Kidney (tissue), 14 donors: ENCODE measurements around the gene SCAPER. TPM values are rescaled to one million over a fixed set of nuclear protein-coding genes. Genes with fewer than 3 reads are reported as not detected.

Experiments
- DNase-seq, 5 donors: peaks; one replicate each; pipeline ENCODE4 v3.0.0-alpha.2; 2013 to 2020
- FAIRE-seq: peaks from 2 replicates; lab custom pipeline; 2012; peaks lifted over from hg19 to GRCh38; lab: Jason Lieb, UNC
- H3K27ac ChIP-seq, 2 donors: one replicate each; pipeline ENCODE4 v1.7.0; 2013; ENCODE audit warnings: low read depth in 2 of 2, low read length in 2 of 2, inconsistent platforms in 1 of 2
- H3K27me3 ChIP-seq: one replicate; pipeline ENCODE4 v1.7.1; 2013; ENCODE audit warnings: low read length, inconsistent platforms; ENCODE audit not compliant: control insufficient read depth, insufficient read depth
- H3K36me3 ChIP-seq, 3 donors: one replicate each; pipeline versions ENCODE4 v1.7.0 to v1.7.1; 2013; ENCODE audit warnings: low read length in 3 of 3, control low read depth in 1 of 3, inconsistent platforms in 1 of 3; ENCODE audit not compliant: insufficient read depth in 3 of 3, control insufficient read depth in 2 of 3
- H3K4me1 ChIP-seq, 3 donors: one replicate each; pipeline versions ENCODE4 v1.7.0 to v1.7.1; 2013; ENCODE audit warnings: low read length in 3 of 3, inconsistent platforms in 1 of 3, low read depth in 1 of 3; ENCODE audit not compliant: control insufficient read depth in 2 of 3, insufficient read depth in 2 of 3
- H3K4me3 ChIP-seq, 3 donors: one replicate each; pipeline versions ENCODE4 v1.7.0 to v1.8.1; 2013; ENCODE audit warnings: low read length in 3 of 3, control low read depth in 1 of 3, inconsistent platforms in 1 of 3
- H3K9ac ChIP-seq, 3 donors: one replicate each; pipeline versions ENCODE4 v1.7.0 to v1.7.1; 2013; ENCODE audit warnings: low read length in 3 of 3, control low read depth in 1 of 3, inconsistent platforms in 1 of 3
- H3K9me3 ChIP-seq, 3 donors: one replicate each; pipeline versions ENCODE4 v1.7.0 to v1.7.1; 2013; ENCODE audit warnings: low read length in 3 of 3, control low read depth in 1 of 3, inconsistent platforms in 1 of 3; ENCODE audit not compliant: control insufficient read depth in 2 of 3, insufficient read depth in 1 of 3
- intact Hi-C: fragments of 100-400 bp; cut with DNase I; formaldehyde crosslinking; loops from one replicate; pipeline ENCODE4 v1.11.1; 2022
- polyA plus RNA-seq: library from polyadenylated mRNA; stranded (reverse); fragments of 350-450 nt; fragmentation: Illumina TruSeq; extraction: RNeasy Lipid Tissue Mini Kit (QIAGEN cat#74804); gene quantifications from one replicate; pipeline ENCODE4 v1.2.3, GENCODE V29; 2014; ENCODE audit warnings: low read depth, low replicate concordance; ENCODE audit not compliant: insufficient read depth
- total RNA-seq: library from RNA; stranded (reverse); fragmentation: NEBNext Ultra II Directional; extraction: Animal tissue kit (Norgen Biotek cat#: 25700); gene quantifications from one replicate; pipeline ENCODE4 v1.2.1, GENCODE V29; 2021
- TF ChIP-seq, protein P1 (sequence below): IDR thresholded peaks from 3 replicates; pipeline ENCODE4 v1.5.1; 2012; ENCODE audit warnings: mild to moderate bottlenecking, moderate library complexity, borderline replicate concordance; ENCODE audit not compliant: insufficient read depth; ENCODE audit errors: extremely low read depth
- donor health status: control.
- donor health status: control.
- donor health status: control.
- donor health status: control.
- donor health status: control.
- donor health status: DM: yes; HTN: yes; CAD: no.
- donor health status: Normal renal cell carcinoma (clear cell type).

Gene SCAPER
- total and polyA plus RNA-seq, 2 donors from 2014 or later, result 11.6 to 39.4 TPM

DNA sequence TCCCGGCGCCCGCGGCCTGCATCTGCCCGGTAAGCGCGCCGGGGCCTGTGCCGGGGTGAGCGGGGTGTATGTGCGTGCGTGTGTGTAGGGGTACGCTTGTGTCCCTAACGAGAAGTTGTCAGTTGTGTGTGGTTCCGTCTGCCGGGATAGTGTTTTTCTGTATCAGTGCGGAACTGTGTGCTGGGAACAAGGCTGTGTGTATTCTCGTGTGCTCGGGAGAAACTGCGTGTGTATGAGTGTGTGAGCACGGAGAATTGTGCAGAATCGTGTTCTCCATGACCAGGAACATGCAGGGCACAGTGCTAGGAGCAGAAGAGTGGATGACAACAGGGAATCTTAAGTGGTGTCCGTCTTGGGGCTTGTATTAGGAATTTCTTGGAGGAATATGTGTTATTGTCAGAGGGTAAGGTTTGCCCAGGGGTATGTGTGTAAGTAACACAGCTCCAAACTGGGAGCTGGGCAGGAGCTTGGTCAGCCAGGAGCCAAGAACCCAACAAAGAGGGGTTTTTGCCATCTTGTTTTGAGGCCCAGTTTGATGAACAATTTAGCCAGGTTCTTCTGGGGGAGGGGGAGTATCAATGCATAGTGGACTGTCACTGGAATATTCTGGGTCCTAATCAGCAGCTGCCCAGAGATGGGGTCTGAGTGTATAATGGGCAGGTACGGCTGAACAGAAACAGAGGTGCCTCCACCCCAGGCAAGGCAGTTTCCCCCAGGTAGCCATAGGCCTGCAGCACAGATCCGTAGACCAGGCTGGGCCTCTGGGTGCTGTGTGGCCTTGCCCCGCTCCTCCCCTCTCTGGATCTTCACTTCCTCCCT, 566.4 kb downstream of the SCAPER start:
- peaks cover 0 to 26% (median 3%) of the 10 kb centered on the region in 3 donors for H3K4me1 ChIP-seq
- intact Hi-C loops, result loop anchor here (10.0 kb wide), 1 partner anchor 144 kb away; no protein-coding TSS in a partner anchor
- H3K4me3 ChIP-seq, result no peak overlapping the region
- FAIRE-seq (no peak), DNase-seq (peak in 3 of 5 donors; percentile 17 to 47 (median 32))
- peaks cover 69% of the 10 kb centered on the region for H3K27me3 ChIP-seq
- no peaks in the 10 kb centered on the region for H3K36me3 ChIP-seq
- no peak overlapping the region for H3K27ac ChIP-seq
- no peaks in the 10 kb centered on the region for H3K9me3 ChIP-seq
- no peak overlapping the region for H3K9ac ChIP-seq
- TF ChIP-seq, protein P1, sequence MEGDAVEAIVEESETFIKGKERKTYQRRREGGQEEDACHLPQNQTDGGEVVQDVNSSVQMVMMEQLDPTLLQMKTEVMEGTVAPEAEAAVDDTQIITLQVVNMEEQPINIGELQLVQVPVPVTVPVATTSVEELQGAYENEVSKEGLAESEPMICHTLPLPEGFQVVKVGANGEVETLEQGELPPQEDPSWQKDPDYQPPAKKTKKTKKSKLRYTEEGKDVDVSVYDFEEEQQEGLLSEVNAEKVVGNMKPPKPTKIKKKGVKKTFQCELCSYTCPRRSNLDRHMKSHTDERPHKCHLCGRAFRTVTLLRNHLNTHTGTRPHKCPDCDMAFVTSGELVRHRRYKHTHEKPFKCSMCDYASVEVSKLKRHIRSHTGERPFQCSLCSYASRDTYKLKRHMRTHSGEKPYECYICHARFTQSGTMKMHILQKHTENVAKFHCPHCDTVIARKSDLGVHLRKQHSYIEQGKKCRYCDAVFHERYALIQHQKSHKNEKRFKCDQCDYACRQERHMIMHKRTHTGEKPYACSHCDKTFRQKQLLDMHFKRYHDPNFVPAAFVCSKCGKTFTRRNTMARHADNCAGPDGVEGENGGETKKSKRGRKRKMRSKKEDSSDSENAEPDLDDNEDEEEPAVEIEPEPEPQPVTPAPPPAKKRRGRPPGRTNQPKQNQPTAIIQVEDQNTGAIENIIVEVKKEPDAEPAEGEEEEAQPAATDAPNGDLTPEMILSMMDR, result no peak

- TF ChIP-seq, protein P1, result no peak
- DNase-seq (peak in 4 of 5 donors; percentile 43 to 60 (median 46)), FAIRE-seq (no peak)
- Histone ChIP-seq H3K27ac (no peak overlapping the region), H3K27me3 (peaks cover 68% of the 10 kb centered on the region), H3K4me3 (no peak overlapping the region), H3K4me1 (peaks cover 0 to 26% (median 3%) of the 10 kb centered on the region in 3 donors), H3K9ac (no peak overlapping the region), H3K36me3 (no peaks in the 10 kb centered on the region), H3K9me3 (no peaks in the 10 kb centered on the region)
- intact Hi-C loops, result loop anchor here (10.0 kb wide), 1 partner anchor 143 kb away; no protein-coding TSS in a partner anchor
Measured at GRCh38 chr15:76337696-76338485, 567.2 kb downstream of the SCAPER start.

- Histone ChIP-seq H3K27ac (no peak overlapping the region), H3K9ac (no peak overlapping the region), H3K4me1 (peaks cover 0 to 26% (median 3%) of the 10 kb centered on the region in 3 donors), H3K9me3 (no peaks in the 10 kb centered on the region), H3K36me3 (no peaks in the 10 kb centered on the region), H3K27me3 (peaks cover 67% of the 10 kb centered on the region), H3K4me3 (no peak overlapping the region)
- intact Hi-C loops, result loop anchor here (10.0 kb wide), 1 partner anchor 142 kb away; no protein-coding TSS in a partner anchor
- TF ChIP-seq, protein P1, result no peak
- DNase-seq (peak in 4 of 5 donors; percentile 47 to 81 (median 56)), FAIRE-seq (no peak)
Measured at GRCh38 chr15:76337059-76337695, 568.0 kb downstream of the SCAPER start.
